ENCODE results near the gene ARL14EP.

ARL14EP gene

GRCh38 chr11:30322826-30323710 is at the start of gene ARL14EP:
ARL14EP (plus strand) TSS chr11:30323104; CDS start chr11:30330949, 7,845 bp downstream.
- peak; percentile 94 to 95 (median 95) for DNase-seq

DNA sequence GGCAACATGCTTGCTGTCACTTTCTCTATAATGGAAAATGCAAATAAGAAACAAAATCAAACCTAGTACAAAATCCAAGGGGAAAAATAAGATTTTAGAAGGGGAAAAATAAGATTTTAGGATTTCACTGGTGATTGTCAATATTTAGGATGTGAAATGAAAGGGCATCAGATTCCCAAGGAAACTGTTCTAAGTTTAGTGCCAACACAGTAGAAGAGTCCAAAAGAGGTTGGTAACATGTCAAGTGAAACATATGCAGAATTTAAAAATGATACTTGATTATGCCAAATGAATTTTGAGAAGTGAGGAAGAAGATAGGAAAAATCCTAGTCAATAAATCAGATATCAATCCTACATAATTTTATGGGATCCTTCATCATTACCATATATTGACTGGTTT is 45.7 kb upstream of the ARL14EP start:
- DNase-seq = no peak

DNA sequence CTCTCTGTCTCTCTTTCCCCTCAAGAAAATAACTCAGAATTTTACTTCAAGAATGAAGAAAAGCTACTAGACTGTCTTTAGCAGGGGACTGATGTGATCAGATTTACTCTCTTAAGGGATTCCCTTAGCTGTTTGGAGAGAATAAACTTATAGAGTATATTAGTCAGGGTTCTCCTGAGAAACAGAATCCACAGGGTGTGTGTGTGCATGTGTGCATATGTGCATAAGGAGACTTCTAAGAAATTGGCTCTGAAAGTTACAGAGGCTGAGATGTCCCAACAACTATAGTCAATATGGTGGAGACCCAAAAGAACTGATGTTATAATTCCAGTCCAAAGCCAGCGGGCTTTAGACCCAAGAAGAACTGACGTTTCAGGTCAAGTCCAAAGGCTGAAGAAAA is 43.1 kb upstream of the ARL14EP start:
- DNase-seq = no peak

DNA sequence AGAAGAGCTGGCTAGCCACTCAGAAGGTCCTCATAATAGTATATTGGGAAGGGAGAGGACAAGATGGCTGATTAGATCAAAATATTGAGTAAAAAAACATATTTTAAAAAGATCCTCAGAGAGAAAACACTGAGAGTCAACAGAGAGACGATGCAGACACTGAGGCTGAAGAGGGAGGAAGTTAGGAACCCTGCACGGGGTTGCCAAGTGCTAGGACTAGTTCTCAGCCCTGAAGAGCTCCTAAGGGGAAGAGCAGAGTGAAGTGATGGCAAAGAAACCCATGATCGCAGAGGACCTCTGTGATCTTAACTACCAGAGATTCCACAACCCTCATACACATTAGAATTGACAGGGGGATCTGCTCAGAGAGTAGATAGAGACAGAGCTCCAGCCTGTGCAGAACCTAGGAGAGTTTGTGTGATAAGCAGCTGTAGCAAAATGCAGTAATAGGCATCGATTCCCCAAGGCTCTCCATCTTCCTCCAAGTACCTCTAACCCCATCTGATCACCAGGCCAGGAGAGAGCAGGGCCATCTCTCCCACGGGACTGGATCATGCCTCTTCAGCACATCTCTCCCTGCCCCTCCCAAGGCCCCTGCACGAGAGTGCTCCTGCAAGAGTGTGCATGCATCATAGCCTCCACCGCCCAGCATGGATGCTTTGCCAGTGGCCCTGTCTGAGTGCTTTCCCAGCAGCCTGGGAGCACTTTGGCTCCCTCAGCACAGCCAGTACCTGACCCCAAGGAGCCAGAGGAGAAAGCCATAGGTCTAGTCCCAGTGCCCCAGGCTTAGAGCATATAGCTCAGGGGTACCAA is 41.2 kb upstream of the ARL14EP start:
- no peak for DNase-seq

- no peak for DNase-seq
Measured at GRCh38 chr11:30282289-30282631, 40.6 kb upstream of the ARL14EP start.

- no peak for DNase-seq
Measured at GRCh38 chr11:30284836-30285235, 38.1 kb upstream of the ARL14EP start.

- no peak for DNase-seq
Measured at GRCh38 chr11:30285416-30286121, 37.3 kb upstream of the ARL14EP start.

GRCh38 chr11:30291331-30291730 is 31.6 kb upstream of the ARL14EP start:
- no peak for DNase-seq

- no peak for DNase-seq
Measured at GRCh38 chr11:30292545-30292944, 30.4 kb upstream of the ARL14EP start.

DNA sequence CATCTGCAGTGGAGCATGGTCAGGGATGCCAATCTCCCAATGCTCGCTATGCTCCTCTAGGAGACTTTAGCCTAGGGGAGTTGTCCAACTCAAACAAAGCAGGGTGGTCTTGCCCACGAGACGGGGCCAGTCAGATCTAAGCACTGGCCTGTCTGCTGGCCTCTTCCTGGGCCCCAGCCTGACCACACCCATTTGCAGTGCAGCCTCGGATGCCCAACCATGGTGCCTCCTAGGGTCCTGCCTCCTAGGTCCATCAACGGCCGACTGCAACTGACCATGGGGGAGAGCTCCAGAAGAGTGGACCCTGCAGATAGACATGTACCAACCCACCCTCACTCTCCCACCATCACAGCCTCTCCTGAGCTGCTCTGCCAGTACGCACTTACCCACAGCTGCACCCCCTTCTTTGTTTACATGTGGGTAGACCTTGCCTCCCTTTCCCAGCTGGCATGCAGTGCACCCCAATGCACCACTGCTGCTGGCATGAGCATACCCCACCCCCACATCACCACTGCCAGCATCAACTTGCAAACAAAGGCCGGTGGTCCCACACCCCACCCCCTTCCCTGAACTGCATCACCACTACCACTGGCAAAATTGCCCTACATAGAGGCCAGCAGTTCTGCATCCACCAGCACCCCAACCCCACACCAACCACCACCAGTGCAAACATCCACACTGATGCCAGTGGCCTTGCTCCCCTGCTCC is 27.6 kb upstream of the ARL14EP start:
- DNase-seq = no peak

DNA sequence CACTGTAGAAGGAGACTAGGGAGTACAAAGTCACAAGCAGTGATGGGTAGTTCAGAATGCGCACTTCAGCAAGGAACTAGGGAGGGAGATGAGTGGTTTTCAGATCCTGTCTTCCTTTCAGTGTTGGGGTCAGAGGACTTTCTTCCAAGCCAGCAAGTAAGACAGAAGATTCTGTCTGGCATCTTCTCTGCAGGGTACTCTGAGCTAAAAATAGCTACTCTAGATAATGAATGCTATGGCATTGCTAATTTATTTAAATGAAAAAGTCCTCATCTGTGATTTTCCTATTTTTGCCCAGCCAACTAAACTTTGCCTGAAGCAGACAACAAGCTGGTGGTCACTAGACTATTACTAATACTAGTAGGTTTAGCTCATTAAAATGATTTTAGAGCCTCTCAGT is 18.3 kb upstream of the ARL14EP start:
- DNase-seq = no peak

GRCh38 chr11:30310623-30311022 is 12.3 kb upstream of the ARL14EP start:
- DNase-seq = no peak

GRCh38 chr11:30311189-30311588 is 11.7 kb upstream of the ARL14EP start:
- no peak for DNase-seq

GRCh38 chr11:30312243-30312642 is 10.7 kb upstream of the ARL14EP start:
- DNase-seq = no peak

- DNase-seq = no peak
Measured at GRCh38 chr11:30313580-30313979, 9.3 kb upstream of the ARL14EP start.

- DNase-seq = no peak
Measured at GRCh38 chr11:30314625-30315024, 8.3 kb upstream of the ARL14EP start.

DNA sequence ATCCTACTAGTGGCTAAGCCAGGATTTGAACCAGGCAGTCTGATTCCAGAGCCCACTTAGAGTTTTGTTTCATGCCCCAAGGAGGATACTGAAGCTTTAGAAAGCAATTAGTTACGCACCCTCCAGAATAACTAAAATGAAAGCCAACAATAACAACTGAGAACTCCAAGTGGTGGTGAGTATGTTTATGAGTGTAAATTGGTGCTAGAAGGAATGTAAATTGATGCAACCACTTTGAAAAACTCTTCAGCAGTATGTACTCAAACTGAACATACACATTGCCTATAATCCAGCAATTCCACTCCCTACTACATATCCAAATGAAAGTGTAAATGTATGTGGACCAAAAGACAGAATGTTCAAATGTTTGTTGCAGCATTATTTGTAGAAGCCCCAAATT is 6.7 kb upstream of the ARL14EP start:
- no peak for DNase-seq

DNA sequence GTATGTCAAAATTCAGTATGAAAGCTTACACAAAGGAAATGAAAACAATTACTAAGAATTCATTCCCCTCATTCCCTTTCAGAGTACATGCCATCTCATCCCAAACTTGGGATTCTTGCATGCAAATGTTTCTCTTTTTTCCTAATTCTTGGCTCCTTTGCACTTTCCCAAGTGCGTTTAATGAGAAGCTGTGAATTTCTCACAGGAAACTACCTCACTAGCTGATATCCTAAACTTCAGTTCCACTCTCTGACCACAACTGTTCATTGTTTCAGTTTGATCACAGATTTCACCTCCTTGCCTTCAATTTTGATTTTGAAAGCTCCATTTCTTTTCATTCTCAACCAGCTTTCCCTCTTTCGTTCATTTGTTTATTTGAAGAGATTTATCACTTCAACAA is 5.9 kb upstream of the ARL14EP start:
- DNase-seq = no peak

GRCh38 chr11:30321321-30321720 is 1.6 kb upstream of the ARL14EP start:
- DNase-seq = no peak

DNA sequence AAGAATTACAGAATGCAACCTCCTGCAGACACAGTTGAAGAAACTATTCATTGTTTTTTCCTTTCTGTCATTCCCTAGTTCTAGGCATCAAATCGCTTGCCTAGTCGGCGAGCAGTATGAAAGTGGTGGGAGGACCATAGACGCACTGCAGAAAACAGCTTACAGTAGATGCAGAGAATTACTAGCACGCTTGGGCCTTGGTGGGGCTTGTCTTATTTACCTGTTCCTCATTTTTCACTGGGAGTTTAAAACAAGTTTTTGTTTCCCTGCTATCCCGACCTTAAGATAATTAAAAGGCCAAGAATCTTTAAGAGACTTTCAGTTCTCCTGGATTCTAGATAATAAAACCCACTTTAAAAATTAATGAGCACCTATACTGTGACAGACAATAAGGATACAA is 713 bp upstream of the ARL14EP start:
- no peak for DNase-seq

DNA sequence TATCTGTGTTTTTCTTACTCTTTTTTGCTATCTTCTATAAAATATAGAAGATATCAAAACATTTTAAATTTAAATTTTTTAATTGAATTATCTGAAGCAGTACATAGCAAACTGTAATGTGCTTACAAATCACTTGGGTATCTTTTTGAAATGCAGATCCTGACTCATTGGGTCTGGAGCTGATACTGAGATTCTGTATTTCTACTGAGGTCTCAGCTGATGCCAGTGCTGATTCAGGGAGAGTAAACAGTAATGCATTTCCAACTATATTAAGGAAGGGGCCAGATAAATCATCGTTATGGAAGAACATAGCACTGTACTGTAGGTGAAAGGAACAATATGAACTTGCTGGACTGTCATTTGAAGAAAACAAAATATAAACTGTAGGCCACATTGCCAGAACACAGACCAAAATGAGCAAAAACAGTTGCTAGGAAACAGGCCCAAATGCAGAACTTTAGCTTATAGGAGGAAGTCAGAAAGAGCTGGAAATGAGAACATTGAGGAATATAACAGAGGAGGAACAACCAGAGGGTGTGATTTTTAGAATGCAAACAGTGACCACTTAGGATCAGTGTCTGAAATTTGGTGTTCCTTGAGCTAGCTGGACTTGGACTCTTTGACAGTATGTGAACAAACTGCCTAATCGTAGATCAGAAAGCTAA is 3.3 kb downstream of the ARL14EP start:
- DNase-seq = peak; percentile 52 to 70 (median 69)

DNA sequence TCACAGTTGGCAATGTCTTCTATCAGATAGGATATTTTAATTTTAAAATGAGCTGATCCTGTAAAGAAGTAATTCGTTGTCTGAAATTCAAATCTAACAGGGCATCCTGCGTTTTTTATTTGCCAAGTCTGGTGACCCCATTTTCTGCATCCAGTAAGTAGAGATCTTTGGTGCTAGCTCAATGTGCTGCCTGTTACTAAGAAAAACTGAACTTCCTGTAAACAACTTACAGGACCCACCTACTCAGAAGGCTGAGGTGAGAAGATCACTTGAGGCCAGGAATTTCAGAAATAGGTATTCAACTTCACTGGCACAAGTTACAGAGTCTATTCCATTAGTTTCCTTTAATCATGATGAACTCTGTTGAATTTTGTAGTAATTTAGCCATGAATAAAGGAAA is 4.0 kb downstream of the ARL14EP start:
- no peak for DNase-seq

Measured in suppressor macrophage treated with lipopolysaccharide for 1 hour (primary cell).